ENCODE results near the gene ITGB6.

DNA sequence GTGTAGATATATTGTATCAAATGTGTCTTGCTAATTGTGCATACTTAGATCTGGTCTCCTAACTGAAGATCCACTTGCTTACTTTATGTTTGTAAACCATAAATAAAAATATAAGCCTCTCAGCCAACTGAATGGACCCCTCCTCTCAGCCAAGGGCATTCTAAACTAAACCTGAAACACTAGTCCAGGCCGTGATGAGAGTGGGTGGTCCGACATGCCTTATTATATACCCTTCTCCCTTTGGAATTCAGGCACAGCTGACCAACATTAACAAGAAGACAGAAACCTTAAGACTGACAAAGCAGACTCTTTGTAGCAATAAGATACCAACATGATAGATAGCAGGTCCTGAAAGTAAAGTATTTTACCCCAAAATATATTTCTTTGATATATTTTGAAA, 73.3 kb downstream of the ITGB6 start:
- TF ChIP-seq POLR2A (IDR thresholded peaks at IDR 0.05; ENCODE audit: low read length) = no peak
- TF ChIP-seq CTCF (IDR thresholded peaks at IDR 0.05) = no peak
- no peak for TF ChIP-seq RAD21 (conservative IDR thresholded peaks at IDR 0.05 in 1 of 2, IDR thresholded peaks at IDR 0.05 in 1 of 2)
- TF ChIP-seq SMC3 (IDR thresholded peaks at IDR 0.05) = no peak

Measured in A549 (cell line).